Stimulated activated CD8-positive, alpha-beta memory T cell treated with anti-CD3 and anti-CD28 coated beads, Interleukin-7, amount 100 ng/mL, for 4 hours (primary cell): ENCODE results near the gene LRRC10.

Source experiments
- DNase-seq, 2 donors: peaks; one replicate each; pipeline ENCODE4 v3.0.0-alpha.2; 2020; ENCODE audit warnings: low read depth in 2 of 2

LRRC10 gene, protein sequence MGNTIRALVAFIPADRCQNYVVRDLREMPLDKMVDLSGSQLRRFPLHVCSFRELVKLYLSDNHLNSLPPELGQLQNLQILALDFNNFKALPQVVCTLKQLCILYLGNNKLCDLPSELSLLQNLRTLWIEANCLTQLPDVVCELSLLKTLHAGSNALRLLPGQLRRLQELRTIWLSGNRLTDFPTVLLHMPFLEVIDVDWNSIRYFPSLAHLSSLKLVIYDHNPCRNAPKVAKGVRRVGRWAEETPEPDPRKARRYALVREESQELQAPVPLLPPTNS

DNA sequence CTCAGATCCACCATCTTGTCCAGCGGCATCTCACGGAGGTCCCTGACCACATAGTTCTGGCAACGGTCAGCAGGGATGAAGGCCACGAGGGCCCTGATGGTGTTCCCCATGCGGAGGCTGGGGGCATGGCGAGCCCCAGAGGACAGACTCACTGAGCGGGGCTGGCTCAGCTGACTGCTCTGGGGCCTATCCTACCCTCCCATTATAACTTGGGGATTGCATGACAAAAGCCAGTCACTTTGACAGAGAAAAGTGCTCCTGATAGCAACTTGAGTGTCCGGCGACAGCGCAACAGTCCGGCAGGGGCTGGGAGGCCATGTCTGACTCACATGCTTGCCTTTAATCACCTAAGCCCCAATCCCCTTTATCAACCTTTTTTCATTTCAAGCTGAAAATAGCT is at the start of gene LRRC10:
Gene LRRC10 (minus strand): TSS at position 179 of the 400 bp plus-strand sequence. CDS start 69 bp downstream, at position 110.
- no peak for DNase-seq

DNA sequence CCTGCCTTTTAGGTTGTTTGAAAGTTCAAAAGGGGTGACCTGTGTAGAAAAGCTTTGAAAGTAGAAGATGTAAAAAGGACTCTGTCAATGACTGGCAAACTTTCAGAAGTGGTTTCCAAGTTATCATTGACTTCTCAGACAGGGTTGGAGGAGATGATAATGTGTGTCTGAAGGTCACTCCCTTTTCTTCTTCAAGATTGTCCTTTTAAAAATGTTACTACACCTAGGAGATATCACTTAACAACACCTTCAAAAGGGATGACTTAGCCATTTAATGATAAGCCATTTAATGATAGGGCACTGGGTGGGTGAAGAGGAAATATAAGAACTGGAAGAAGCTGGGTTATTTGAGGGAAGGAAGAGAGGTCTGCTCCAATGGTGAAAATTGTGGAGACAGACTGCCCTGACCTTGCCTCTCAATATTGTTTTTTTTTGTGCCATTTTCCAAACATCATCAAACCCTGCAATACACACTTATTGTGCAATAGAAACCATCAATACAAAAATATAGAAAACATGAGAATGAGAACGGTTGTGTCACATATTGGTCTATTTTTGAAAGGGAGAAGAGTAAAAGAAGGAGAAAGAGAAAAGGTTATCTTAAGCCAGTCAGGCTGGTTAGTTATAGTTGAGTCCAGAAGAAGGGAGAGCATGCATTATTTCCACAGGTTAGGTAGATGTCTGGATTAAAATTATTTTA is 49.6 kb upstream of the LRRC10 start:
- no peak for DNase-seq

DNA sequence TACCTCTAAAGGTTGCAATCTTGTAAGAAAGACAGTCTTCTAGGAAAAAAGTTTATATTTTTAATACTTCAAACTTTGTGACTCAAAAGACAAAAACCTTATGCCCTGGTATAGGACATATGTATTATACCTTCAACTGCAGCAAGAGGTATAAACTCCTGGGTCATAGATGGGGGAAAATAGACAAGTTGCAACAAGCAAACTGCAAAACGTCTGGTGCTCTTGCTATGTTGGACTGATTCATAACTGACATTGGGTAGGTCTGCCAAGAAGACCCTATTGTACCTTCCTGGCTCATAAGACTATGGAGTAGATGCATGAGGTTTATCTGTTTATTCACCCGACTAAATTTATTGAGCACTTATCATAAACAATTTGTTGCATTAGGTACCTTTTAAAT is 47.5 kb upstream of the LRRC10 start:
- no peak for DNase-seq

DNA sequence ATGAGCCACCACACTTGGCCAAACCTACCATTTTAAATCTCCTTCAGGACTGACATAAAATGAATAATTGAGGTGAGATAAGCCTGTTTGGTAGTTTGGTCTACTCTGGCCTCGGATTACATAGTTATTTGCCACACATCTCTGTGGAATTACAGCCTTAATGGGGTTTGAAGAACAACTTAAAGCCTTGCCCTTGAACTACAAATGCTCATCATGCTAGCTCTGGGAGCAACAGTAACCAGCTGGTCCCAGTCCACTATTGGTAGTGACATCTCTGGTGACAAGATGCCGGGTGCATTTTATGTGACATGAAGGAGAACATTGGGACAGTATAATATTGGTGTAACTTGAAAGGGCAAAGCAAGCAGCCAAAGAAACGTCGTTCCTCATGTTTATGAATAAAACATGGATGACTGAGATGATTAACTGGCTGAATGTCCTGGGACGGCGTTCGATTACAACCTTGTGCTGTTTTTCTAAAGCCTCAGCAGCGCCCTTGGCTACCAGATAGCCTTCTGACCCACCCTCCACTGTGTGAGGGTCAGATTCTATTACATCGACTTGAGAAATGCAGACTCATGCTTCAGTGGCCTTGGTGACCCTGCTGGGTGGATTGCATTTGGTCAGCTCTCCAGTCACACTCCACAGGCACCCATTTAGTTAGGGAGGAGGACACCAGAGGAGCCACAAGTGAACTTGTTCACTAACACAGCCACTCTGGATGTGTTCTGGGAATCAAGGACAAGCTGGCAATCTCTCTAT is 46.9 kb upstream of the LRRC10 start:
- DNase-seq, result no peak

DNA sequence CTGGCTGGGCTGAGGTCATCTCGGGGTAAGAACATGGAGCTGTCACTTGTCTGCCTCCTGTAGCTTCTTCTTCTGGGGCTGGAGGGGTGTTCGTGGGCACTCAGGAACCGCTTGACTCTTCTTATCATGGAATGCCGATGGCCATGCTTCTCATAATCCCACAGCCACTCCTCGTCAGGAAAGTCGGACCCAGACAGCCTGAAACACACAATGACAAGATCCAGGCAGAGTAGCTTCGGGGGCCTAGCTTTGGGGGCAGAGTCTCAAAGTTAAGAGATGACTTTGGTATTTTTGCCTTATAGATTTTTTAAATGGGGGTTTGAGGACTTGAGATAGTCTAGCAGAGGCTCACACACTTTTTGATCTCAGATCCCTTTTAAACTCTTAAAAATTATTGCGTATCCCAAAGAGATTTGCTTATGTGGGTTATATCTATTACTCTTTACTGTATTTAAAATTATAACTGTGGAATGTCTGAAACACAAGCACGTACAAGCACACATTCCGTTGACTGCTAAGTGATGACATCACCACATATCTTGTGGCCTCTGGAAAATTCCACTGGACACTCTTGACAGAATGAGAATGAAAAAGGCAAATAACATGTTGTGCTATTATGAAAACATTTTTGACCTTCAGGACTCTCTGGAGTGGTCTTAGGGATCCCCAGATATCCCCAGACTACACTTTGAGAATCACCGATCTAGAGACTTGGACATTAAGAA is 45.1 kb upstream of the LRRC10 start:
- DNase-seq, result no peak

DNA sequence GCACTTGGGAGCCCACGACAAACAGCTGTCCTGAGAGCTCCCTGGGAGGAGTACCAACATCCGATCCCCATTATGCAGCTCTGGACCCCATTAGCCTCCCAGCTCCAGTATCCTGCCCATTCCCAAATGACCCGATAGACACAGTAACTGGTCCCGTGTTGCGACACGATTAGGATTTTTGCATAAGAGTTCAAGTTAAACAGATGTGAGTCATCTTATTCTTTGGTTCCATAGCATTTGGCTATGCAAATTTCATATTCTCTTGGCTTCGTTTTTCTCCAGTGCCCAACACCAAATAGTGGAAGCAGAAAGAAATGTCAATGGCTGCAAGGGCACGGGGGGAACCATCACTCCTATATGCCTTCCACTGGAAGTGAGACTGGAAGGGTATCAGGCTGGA is 43.0 kb upstream of the LRRC10 start:
- no peak for DNase-seq

DNA sequence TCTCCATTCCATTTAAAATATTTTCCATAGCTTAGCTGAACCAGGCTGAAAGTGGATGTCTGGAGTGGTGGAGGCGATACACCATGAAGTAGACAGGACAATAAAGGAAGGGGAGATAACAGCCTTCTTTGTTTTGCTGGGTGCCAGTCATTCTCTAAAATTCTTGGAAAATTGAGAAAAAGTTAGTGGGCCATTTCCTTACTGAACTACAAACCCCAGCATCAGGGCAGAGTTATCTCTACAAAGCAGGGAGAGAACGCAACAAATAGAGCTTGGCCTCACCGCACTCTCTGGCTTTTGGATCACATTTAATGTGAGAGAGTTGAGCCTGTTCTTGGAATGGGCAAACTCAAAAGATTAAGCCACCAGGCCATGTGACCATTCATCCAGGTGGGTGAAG is 41.2 kb upstream of the LRRC10 start:
- no peak for DNase-seq

DNA sequence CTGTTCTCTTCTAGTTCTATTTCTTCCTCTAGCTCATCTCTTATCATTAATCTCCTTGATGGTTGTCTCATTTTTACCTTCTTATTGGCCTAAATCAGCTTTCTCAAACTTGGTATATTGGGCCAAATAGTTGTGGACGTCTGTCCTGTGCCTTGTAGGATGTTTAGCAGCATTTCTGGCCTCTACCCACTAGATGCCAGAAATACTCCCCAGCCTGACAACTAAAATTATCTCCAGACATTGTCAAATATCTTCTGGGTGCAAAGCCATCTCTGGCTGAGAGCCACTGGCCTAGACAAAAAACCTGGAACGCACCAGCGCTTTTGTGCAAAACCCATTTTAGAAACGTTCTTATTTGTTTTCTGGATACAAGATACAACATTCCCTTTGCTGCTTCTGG is 38.8 kb upstream of the LRRC10 start:
- DNase-seq, result no peak

DNA sequence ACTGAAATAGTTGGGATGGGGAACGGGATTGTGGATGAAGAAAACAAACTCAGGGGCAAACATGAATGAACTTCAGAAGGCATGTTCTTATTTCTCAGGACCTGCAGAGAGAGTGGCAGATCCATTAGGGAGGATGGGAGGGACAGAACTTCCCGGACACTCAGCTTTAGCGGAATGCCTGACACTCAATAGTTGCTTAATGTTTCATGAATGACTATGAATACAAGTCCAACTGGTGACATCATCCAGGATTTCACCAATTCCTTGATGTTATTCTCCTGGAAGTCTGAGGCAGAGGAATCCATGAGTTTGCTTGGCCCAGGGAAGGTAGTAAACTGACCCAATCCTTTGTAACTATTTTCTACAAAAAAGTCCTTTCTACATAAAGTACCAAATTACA is 37.8 kb upstream of the LRRC10 start:
- DNase-seq, result no peak

DNA sequence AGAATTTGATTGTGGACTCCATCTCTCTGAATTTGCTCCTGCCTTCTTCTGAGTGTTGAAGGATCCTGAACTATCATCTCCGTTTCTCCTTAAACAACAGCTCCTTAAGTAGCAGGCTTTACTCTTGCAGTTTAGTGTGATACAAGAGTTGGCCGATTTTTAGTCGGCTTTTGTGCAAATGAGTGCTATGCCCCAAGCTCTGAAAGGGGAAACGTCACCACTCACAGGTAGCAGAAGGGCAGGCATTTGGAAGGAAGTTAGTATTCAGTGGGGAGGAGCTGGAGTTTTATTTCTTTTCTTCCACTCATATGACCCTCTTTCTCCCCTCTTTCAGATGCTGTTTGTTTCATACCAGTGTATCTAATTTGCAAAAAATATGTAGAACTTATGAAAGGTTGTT is 36.5 kb upstream of the LRRC10 start:
- no peak for DNase-seq

DNA sequence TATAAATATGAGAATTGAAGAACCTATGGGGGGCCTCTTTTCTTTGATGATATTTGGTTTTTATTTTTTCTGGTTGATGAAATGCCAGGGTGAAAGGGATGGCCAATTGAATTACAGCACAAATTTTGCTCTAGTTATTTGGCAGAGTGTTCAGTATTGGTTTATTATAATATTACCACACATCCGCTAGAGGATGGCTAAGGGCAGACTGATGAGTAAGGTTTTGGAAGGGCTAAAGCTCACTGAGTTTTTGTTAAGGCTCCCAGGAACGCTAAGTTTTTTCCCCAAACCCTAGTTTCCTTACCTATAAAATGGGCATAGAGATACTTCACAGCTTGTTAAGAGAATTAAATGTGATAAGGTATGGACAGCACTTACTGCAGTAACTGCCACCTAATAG is 34.3 kb upstream of the LRRC10 start:
- DNase-seq, result no peak

DNA sequence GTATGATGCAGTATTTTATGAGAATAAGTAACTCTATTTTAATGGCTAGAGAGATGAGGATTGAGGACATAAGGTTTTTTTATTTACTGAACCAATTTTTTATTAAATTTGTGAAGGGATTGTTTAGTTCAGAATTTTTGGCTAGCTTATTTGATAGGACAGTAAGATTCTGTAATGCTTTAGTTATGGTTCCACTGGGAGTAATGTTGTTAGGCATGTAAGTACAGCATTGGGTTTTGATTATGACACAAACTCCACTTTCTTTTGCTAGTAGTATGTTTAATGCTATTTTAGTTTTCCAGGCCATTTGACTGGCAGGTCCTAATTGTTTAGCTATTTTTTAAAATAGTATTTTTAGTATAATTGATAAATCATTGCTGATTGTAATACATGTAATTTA is 33.8 kb upstream of the LRRC10 start:
- DNase-seq, result no peak

DNA sequence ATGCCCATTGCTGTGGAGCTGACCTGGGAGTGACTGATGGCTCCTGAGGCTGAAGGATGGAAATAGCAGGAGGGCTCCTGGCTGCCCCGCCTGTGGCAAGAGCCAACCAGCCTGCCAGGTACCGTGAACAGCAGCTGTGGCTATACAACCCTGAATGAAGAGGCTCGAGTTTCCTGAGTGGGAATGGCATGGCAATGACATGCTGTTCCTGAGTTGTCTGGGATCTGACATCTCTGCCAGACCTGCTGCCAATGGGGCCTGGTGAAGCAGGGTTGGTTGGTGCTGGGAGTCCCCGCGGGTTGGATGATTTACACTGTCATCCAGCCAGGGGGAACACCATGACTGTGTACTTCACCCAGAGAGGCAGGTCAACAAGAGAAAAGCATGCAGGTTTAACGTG is 31.8 kb upstream of the LRRC10 start:
- DNase-seq, result no peak

DNA sequence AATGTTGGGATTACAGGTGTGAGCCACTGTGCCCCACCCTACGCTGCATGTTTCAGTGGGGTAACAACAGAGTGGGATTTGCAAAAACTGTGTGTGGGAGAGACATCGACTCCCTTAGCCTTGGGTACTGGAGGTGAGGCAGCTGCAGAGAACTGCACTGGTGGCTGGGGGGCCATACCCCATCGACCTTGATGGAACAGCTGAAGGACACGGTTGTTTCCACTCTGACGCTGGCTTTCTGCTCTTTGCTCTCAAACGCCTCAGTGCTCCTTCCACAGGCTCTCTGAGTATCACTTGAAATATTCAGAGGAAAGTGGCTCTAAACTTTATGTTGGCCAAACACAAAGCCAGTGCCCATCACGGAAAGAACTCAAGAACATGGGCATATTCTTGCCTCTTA is 30.8 kb upstream of the LRRC10 start:
- no peak for DNase-seq

DNA sequence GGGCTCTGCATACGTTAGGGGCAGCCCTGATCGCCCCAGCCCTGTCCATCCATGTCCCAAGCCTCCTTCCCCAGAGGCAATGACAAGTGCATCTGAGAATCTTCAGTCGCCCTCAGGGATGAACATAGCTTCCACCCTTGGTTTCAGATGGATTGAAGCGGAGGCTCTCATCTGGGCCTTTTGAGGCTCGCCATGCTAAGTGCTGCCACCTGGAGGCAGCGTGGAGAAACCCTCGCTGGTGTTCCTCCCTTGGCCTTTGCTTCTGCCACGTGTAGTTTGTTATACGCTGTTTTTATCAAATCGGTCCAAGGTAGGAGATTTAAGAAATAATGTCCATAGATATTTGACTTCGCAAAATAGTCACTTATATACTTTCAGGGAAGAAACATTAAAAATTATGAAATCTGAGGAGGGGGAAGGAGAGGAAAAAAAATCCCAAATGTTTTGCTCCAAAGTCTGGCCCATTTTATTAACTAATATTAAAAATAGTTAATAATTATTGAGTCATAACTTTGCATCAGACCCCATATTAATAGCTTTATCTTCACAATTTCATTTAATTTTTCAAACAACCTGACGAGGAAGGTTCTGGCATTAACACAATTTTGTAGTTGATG is 28.8 kb upstream of the LRRC10 start:
- peak; percentile 5 to 24 for DNase-seq

DNA sequence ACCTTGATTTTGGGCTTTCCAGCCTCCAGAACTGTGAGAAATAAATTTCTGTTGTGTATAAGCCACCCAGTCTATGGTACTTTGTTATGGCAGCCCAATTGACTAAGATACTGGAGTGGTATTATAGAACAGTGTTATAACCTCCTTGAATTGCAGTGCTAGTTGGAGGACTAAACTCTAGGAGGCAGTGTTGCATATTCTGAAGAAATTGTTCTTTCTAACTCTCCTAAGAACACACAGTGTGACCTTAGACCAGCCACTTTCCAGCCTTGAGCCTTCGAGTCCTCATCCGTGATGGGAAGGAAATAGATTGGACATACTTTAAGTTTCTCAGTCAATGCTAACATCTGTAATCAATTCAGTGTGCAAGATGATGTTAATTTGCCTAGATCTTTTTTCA is 22.4 kb upstream of the LRRC10 start:
- no peak for DNase-seq

DNA sequence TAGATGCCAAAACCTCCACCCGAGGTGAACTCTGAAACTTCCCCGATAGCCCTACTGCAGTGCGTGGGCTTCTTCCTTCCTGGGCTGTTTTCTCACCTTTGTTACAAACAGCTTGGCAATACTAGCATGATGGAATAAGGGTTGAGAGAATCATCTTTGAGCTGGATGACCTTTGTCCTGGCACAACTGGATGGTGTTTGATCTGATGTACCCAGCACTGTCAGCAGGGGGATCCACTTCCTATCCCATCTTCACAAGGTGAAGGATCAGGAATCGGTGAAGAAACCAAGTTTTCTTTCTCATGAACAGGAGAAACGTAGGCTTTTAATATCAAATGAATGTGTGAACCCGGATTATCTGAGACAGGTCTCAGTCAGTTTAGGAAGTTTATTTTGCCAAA is 19.5 kb upstream of the LRRC10 start:
- DNase-seq, result no peak

DNA sequence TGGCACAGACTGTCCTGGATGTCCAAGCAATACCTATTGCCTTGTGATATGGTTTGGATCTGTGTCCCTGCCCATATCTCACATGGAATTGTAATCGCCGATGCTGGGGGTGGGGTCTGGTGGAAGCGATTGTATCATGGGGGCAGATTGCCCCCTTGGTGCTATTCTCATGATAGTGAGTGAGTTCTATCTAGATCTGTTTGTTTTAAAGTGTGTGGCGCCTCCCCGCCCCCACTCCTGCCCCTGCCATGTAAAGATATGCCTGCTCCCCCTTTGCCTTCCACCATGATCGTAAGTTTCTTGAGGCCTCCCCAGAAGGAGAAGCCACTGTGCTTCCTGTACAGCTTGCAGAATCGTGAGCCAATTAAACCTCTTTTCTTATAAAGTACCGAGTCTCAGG is 16.8 kb upstream of the LRRC10 start:
- no peak for DNase-seq

DNA sequence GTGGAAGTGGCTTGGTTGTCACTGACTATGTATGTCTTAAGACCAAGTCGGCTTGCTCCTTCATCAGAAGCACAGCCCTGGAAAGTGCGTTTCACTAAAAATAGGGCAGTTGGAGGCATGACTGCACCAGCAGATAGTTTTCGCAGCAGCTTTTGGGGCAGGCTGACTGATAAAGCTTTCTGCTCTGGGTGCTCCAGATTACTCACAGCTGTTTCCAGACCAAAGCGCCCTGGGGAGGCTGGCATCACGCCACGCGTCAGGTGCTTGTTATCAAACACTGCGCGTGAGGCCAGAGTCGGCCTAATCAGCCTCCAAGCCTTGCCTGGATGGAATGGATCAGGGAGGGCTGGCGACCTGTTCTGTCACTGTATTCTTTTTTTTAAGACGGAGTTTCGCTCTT is 13.3 kb upstream of the LRRC10 start:
- DNase-seq, result no peak

DNA sequence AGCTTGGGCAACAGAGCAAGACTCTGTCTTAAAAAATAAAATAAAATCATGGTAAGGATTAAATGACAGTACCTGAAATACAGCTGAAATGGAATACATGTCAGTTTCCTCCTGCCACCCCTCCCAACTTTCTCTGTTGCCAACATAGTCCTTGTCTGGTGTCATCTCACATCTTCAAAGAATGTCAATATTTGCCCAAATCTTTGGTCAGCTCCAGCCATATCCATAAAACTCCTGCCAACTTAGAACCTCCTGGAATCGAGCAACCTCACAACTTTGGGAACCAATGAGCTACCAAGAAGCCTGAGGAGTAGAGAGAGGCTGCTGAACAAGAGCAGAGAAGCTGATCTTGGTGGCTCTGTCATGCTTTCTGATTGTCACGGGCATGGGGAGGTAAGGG is 10.8 kb upstream of the LRRC10 start:
- DNase-seq, result no peak

DNA sequence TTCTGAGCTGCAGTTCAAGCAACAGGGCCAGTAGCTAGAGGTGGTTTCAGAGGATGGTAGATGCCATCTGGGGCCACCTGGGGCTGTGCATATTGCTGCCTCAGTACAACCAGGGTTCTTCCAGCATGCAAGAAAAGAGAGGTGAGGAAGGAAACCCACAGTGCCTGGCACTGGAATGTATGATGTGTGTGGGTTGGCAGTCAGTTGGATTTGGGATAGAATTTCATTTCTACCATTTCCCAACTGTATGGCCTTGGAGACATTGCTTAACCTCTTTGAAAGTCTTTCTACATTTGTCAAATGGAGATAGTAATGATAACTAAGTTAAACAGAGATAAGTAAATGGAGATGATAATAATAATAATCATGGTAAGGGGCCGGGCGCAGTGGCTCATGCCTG is 10.2 kb upstream of the LRRC10 start:
- DNase-seq, result no peak

DNA sequence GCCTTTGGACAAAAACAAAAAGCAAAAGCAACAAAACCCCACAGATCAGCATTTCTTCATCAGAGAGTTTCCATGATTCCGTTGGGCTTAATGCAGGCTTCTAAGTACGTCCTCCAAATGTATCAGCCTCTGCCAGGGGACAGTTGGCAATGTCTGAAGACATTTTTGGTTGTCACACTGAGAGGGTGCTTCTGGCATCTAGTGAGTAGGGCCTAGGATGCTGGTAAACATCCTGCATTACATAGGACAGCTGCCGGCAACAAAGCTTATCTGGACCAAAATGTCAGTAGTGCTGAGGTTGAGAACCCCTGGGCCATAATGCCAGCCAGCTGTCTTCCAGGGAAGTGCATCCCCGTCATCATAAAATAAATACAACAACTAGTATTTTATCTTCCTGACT is 9.4 kb upstream of the LRRC10 start:
- DNase-seq, result no peak
